HEK293 (cell line): Measurements from ENCODE around the gene CYP39A1.

Experiments
- CTCF ChIP-seq: fragments of 450-650 bp; formaldehyde crosslinking; IDR thresholded peaks from 2 replicates; pipeline ENCODE4 v1.5.1; 2016; ENCODE audit warnings: missing biosample characterization, missing genetic modification characterization
- KLF16 ChIP-seq: fragments of 450-650 bp; formaldehyde crosslinking; IDR thresholded peaks from 2 replicates; pipeline ENCODE4 v1.5.1; 2017; ENCODE audit warnings: missing biosample characterization, missing genetic modification characterization
- TCF7L2 ChIP-seq: IDR thresholded peaks from 2 replicates; pipeline ENCODE4 v1.6.1; 2011; ENCODE audit warnings: low read depth, mild to moderate bottlenecking, inconsistent platforms, low read length, moderate library complexity, borderline replicate concordance
- ZFP3 ChIP-seq: fragments of 450-650 bp; formaldehyde crosslinking; IDR thresholded peaks from 2 replicates; pipeline ENCODE4 v1.5.1; 2016; ENCODE audit warnings: low read depth, missing biosample characterization, missing genetic modification characterization
- ZNF174 ChIP-seq: fragments of 450-650 bp; formaldehyde crosslinking; IDR thresholded peaks from 2 replicates; pipeline ENCODE4 v1.5.0; 2017; ENCODE audit warnings: missing biosample characterization, mild to moderate bottlenecking, missing genetic modification characterization
- ZNF354C ChIP-seq: fragments of 450-650 bp; formaldehyde crosslinking; IDR thresholded peaks from 2 replicates; pipeline ENCODE4 v1.5.1; 2016; ENCODE audit warnings: missing biosample characterization, missing genetic modification characterization, low read depth, borderline replicate concordance
- ZNF391 ChIP-seq: fragments of 450-650 bp; formaldehyde crosslinking; IDR thresholded peaks from 2 replicates; pipeline ENCODE4 v1.5.1; 2016; ENCODE audit warnings: low read depth, missing biosample characterization, missing genetic modification characterization, borderline replicate concordance
- ZNF776 ChIP-seq: fragments of 450-650 bp; formaldehyde crosslinking; IDR thresholded peaks from 2 replicates; pipeline ENCODE4 v1.5.0; 2017; ENCODE audit warnings: missing biosample characterization, missing genetic modification characterization, borderline replicate concordance
- ZSCAN4 ChIP-seq: fragments of 450-650 bp; formaldehyde crosslinking; IDR thresholded peaks from 2 replicates; pipeline ENCODE4 v1.5.1; 2017; ENCODE audit warnings: missing biosample characterization, missing genetic modification characterization
- TF ChIP-seq, protein P1 (sequence below): fragments of 450-650 bp; formaldehyde crosslinking; IDR thresholded peaks from 2 replicates; pipeline ENCODE4 v1.5.1; 2016; ENCODE audit warnings: missing biosample characterization, missing genetic modification characterization
- TF ChIP-seq, protein P2 (sequence below): fragments of 450-650 bp; formaldehyde crosslinking; IDR thresholded peaks from 2 replicates; pipeline ENCODE4 v1.5.1; 2016; ENCODE audit warnings: missing biosample characterization, missing genetic modification characterization
- TF ChIP-seq, protein P3 (sequence below): fragments of 450-650 bp; formaldehyde crosslinking; IDR thresholded peaks from 2 replicates; pipeline ENCODE4 v1.5.1; 2016; ENCODE audit warnings: missing biosample characterization, missing genetic modification characterization, low read depth
- TF ChIP-seq, protein P4 (sequence below): IDR thresholded peaks from 2 replicates; pipeline ENCODE4 v1.6.1; 2011; ENCODE audit warnings: mild to moderate bottlenecking, low read depth, low read length, borderline replicate concordance

DNA sequence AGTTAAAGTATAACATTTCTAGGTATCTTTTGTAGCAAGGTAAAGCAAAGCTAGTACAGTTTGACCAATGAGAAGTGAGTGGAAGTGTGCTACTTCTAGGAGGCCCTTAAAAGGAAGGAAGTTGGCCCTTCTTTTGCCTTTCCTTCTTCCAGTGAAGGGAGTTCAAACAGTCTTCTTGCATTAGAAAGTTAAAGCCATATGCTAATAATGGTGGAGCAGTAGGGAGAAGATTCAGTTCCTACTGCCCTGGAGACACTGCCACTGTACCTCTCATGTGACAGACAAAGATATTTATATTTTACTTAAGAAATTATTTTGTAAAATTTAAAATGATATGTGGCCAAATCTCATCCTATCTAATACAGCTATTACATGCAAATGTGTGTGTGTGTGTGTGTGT, 135.4 kb downstream of the CYP39A1 start:
- TF ChIP-seq CTCF (tag by site-specific recombination) (no peak), ZNF354C (tag by site-specific recombination) (no peak), ZSCAN4 (tag by site-specific recombination) (no peak), ZNF776 (tag by site-specific recombination) (no peak), KLF16 (no peak), ZNF391 (no peak), ZFP3 (tag by site-specific recombination) (no peak), TCF7L2 (no peak), ZNF174 (tag by site-specific recombination) (no peak)
- TF ChIP-seq, protein P1, sequence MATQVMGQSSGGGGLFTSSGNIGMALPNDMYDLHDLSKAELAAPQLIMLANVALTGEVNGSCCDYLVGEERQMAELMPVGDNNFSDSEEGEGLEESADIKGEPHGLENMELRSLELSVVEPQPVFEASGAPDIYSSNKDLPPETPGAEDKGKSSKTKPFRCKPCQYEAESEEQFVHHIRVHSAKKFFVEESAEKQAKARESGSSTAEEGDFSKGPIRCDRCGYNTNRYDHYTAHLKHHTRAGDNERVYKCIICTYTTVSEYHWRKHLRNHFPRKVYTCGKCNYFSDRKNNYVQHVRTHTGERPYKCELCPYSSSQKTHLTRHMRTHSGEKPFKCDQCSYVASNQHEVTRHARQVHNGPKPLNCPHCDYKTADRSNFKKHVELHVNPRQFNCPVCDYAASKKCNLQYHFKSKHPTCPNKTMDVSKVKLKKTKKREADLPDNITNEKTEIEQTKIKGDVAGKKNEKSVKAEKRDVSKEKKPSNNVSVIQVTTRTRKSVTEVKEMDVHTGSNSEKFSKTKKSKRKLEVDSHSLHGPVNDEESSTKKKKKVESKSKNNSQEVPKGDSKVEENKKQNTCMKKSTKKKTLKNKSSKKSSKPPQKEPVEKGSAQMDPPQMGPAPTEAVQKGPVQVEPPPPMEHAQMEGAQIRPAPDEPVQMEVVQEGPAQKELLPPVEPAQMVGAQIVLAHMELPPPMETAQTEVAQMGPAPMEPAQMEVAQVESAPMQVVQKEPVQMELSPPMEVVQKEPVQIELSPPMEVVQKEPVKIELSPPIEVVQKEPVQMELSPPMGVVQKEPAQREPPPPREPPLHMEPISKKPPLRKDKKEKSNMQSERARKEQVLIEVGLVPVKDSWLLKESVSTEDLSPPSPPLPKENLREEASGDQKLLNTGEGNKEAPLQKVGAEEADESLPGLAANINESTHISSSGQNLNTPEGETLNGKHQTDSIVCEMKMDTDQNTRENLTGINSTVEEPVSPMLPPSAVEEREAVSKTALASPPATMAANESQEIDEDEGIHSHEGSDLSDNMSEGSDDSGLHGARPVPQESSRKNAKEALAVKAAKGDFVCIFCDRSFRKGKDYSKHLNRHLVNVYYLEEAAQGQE (tag by site-specific recombination), result no peak
- TF ChIP-seq, protein P2, sequence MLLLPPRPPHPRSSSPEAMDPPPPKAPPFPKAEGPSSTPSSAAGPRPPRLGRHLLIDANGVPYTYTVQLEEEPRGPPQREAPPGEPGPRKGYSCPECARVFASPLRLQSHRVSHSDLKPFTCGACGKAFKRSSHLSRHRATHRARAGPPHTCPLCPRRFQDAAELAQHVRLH (tag by site-specific recombination), result no peak
- TF ChIP-seq, protein P3, sequence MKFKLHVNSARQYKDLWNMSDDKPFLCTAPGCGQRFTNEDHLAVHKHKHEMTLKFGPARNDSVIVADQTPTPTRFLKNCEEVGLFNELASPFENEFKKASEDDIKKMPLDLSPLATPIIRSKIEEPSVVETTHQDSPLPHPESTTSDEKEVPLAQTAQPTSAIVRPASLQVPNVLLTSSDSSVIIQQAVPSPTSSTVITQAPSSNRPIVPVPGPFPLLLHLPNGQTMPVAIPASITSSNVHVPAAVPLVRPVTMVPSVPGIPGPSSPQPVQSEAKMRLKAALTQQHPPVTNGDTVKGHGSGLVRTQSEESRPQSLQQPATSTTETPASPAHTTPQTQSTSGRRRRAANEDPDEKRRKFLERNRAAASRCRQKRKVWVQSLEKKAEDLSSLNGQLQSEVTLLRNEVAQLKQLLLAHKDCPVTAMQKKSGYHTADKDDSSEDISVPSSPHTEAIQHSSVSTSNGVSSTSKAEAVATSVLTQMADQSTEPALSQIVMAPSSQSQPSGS (tag by site-specific recombination), result no peak
- TF ChIP-seq, protein P4, sequence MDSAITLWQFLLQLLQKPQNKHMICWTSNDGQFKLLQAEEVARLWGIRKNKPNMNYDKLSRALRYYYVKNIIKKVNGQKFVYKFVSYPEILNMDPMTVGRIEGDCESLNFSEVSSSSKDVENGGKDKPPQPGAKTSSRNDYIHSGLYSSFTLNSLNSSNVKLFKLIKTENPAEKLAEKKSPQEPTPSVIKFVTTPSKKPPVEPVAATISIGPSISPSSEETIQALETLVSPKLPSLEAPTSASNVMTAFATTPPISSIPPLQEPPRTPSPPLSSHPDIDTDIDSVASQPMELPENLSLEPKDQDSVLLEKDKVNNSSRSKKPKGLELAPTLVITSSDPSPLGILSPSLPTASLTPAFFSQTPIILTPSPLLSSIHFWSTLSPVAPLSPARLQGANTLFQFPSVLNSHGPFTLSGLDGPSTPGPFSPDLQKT, result no peak
